Measurements from ENCODE around the gene TENM4.

The TENM4 gene

DNA sequence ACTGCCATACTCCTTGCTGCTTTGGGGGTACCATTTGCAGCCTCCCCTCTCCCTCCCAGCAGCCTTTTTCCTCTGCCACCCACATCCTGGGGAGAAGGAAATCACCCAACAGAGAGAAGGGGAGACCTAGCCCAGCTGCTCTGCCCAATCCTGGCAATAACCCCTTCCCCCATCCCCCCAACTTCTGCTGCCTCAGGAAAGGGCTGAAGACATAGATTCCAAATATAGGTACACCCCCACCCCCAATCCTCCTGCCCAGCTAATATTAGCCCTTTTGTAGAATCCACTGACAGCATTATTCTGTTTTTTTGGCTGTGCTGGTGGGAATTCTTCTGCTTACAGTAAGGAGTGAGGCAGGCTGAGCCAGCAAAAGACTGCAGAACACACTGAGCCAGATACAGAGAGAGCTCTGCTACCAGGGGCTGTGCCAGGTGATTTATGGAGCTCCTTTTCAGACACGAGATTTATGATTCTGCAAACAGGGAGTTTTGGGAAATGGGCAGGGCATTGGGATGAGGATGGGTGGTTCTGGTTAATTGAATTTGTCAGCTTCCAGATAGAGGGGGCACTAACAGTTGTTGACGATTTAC lies 164.0 kb downstream of the TENM4 start:
- DNase-seq (ENCODE audit: low spot score in 2 of 2) (no peak), ATAC-seq (replicated peaks; ENCODE audit: extremely low read depth, poor library complexity, severe bottlenecking) (no peak)
- no peaks in the 10 kb centered on the region for H3K27me3 Mint-ChIP-seq
- H3K4me1 Mint-ChIP-seq = no peaks in the 10 kb centered on the region
- H3K27ac Mint-ChIP-seq (ENCODE audit: low read depth) = no peak overlapping the region
- H3K4me3 Mint-ChIP-seq = no peak overlapping the region
- H3K36me3 Mint-ChIP-seq (ENCODE audit: insufficient read depth) = no peaks in the 10 kb centered on the region
- no peaks in the 10 kb centered on the region for H3K9me3 Mint-ChIP-seq

DNA sequence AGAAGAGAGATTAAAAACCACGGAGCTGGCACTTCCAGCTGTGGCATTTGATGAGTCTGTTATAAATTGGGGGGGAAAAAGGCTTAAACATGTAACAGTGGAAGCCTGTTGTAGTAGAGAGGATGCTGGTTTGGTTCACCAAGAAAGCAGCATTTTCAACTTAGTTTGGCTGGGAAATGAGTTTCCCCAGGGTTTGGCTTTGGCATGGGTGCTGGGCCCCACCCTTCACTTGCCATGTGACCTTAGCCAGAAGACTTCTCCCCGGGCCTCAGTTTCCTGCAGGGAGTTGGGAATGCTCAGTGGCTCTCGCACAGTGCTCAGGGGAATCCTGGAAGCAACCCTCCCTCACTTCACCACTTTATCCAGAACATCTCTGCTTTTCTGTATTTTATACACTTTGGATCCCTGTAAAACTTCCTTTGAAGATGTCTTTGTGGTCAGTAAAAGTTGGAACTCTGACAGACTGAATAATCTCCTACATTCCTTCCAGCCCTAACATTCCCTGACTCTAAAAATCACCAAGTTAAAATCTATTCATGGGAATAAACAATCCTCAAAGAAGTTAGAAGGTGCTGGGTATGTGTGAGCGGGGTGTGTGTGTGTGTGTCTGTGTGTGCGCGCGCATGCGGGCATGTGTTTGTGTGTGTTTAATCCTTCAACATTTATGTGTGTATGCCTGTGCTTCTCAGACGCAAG lies 166.0 kb downstream of the TENM4 start:
- no peak for DNase-seq (ENCODE audit: low spot score in 2 of 2)
- Mint-ChIP-seq H3K9me3 (no peaks in the 10 kb centered on the region), H3K27me3 (no peaks in the 10 kb centered on the region), H3K36me3 (ENCODE audit: insufficient read depth) (no peaks in the 10 kb centered on the region), H3K4me3 (no peak overlapping the region), H3K27ac (ENCODE audit: low read depth) (no peak overlapping the region), H3K4me1 (no peaks in the 10 kb centered on the region)
- no peak for ATAC-seq (replicated peaks; ENCODE audit: extremely low read depth, poor library complexity, severe bottlenecking)

DNA sequence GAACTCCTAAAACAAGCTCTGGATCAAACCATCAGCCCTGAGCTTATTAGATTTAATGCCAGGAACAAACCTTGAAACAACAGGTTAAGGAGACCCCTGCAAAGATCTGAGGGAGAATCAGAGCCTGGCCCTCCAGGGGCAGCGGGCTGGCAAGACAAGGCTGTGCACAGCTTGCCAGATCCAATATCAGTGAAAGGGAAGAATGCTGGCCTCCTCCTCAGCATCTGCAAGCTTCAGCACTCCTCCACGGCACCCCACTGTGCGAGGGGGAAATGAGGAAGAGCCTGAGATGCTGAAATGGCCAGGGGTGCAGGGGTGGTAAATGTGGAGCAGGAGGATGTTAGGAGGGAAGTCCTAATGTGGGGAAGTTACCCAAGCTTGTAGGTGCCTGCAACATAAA lies 167.0 kb downstream of the TENM4 start:
- DNase-seq (ENCODE audit: low spot score in 2 of 2) = no peak
- Mint-ChIP-seq H3K9me3 (no peaks in the 10 kb centered on the region), H3K4me1 (no peaks in the 10 kb centered on the region), H3K4me3 (no peak overlapping the region), H3K36me3 (ENCODE audit: insufficient read depth) (no peaks in the 10 kb centered on the region), H3K27me3 (no peaks in the 10 kb centered on the region), H3K27ac (ENCODE audit: low read depth) (no peak overlapping the region)
- ATAC-seq (replicated peaks; ENCODE audit: extremely low read depth, poor library complexity, severe bottlenecking) = no peak

DNA sequence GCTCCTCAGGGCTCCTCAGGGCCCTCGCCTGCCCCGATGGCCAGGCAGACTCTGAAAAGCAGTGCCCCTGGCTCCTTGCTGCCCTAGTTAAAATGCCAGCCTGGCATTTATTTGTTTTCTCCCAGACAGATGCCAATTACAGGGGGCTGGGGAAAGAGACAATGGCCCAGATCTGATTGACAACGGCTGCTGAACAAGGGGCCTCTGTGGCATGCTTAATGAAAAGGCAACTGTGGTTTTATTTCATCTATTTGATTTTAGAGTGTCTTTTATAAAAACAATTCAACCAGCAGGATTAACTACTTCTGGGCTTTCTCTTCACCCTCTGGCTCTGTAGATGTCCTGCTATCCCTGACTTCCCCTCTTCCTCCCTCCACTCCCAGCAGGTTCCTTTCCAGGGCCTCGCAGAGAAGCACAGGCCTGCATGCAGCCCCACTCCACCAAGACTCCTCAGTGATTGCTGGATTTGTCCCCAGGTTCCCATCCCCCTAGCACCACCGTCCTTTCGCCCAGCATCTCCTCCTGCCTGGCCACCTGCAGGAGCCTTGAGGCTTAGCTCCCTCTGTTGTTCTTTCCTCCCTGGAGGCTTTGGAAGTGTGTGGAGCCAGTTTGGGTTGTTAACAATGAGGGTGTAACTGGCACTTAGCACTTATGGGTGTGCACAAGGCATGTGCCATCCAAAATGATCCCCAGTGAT lies 171.1 kb downstream of the TENM4 start:
- H3K36me3 Mint-ChIP-seq (ENCODE audit: insufficient read depth) = no peaks in the 10 kb centered on the region

DNA sequence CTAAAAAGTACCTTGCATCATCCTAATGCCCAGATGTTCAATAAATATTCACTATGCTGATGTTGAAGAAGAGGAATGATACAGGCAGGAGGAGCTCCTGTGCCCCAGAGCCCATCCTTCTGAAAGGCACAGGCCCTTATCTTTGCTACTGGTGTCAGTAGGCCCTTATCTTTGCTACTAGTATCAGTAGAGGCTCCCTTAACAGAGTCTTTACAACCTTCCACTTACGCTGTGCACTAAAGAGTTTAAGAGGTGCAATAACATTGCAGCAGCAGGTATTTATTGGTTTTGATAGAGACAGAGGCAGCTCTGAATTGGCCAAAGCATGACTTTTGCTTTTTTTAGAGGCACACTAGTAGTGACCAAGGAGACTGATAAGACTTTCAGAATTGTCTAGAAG lies 174.4 kb downstream of the TENM4 start:
- no peaks in the 10 kb centered on the region for H3K27me3 Mint-ChIP-seq
- no peak overlapping the region for H3K27ac Mint-ChIP-seq (ENCODE audit: low read depth)
- DNase-seq (ENCODE audit: low spot score in 2 of 2) = no peak
- no peaks in the 10 kb centered on the region for H3K36me3 Mint-ChIP-seq (ENCODE audit: insufficient read depth)
- no peak for ATAC-seq (replicated peaks; ENCODE audit: extremely low read depth, poor library complexity, severe bottlenecking)
- H3K4me1 Mint-ChIP-seq = no peaks in the 10 kb centered on the region
- no peak overlapping the region for H3K4me3 Mint-ChIP-seq
- H3K9me3 Mint-ChIP-seq = no peaks in the 10 kb centered on the region

More for the DNA sequence above, 171.1 kb downstream of the TENM4 start:
- ATAC-seq (replicated peaks; ENCODE audit: extremely low read depth, poor library complexity, severe bottlenecking) = no peak
- no peak overlapping the region for H3K27ac Mint-ChIP-seq (ENCODE audit: low read depth)
- DNase-seq (ENCODE audit: low spot score in 2 of 2) = no peak
- H3K4me3 Mint-ChIP-seq = no peak overlapping the region
- no peaks in the 10 kb centered on the region for H3K27me3 Mint-ChIP-seq
- H3K9me3 Mint-ChIP-seq = no peaks in the 10 kb centered on the region
- no peaks in the 10 kb centered on the region for H3K4me1 Mint-ChIP-seq

DNA sequence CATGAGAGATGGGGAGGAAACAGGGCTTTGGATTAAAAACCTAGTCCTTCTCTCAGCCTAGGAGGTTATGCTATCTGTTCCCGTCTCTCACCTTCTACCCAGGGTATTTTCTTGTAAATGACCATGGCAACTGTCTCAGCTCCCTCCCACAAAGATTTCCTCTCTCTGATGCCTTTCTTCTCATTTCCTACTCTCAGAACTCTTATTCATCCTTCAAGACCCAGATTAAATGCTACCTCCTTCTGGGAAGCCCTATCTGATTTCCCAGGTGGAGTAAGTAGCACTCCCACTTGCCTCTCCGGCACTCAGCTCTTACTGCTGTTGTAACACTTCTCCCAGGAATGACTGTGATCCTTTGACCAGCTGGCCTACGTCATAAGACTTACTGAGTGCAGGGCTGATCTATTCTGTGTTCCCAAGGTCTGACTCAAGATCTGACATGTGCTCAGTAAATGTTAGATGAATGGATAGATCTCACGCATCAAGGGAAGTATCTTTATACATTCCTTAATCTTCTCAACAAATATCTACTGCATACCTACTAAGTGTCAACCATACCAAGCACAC lies 175.0 kb downstream of the TENM4 start:
- no peaks in the 10 kb centered on the region for H3K9me3 Mint-ChIP-seq
- no peak overlapping the region for H3K27ac Mint-ChIP-seq (ENCODE audit: low read depth)
- H3K27me3 Mint-ChIP-seq = no peaks in the 10 kb centered on the region
- DNase-seq (ENCODE audit: low spot score in 2 of 2) = no peak
- no peaks in the 10 kb centered on the region for H3K36me3 Mint-ChIP-seq (ENCODE audit: insufficient read depth)
- no peak for ATAC-seq (replicated peaks; ENCODE audit: extremely low read depth, poor library complexity, severe bottlenecking)
- H3K4me3 Mint-ChIP-seq = no peak overlapping the region
- no peaks in the 10 kb centered on the region for H3K4me1 Mint-ChIP-seq

DNA sequence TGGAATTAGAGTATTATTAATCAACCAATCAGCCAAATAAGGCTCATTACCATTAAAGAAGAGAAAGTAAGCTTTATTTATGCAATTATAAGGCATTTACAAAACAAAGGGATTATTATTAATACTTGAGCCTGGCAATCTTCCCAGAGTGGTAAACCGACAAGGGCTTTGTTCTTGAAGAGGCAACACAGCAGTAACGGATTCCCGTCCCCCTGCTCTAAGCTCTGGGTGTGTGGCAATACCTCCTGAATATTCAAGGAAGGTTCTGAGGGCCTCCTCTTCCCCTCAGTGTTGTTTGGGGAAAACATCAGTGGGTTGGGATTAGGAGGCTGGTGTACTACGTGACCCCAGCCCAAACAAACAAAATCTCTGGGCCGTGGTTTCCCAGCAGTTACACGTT lies 176.5 kb downstream of the TENM4 start:
- no peaks in the 10 kb centered on the region for H3K9me3 Mint-ChIP-seq
- H3K36me3 Mint-ChIP-seq (ENCODE audit: insufficient read depth) = no peaks in the 10 kb centered on the region

DNA sequence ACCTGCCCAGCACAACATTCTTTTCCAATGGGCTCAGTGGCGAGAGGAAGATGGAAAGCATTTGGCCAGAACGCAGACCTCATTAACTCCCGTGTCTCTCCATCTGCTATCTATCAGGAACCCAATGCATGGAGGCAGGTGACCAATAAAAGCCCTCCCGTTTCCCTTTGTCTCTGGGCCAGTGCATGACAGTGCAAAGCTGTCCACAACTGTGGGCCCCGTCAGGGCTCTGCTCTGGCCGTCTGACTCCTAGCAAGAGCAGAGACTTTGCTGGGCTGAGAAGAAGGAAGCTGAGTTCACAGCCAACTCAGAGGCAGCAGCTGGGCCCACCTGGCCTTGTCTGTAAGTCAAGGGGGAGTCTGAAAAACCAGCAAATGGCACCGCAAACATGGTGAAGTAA lies 177.8 kb downstream of the TENM4 start:
- no peaks in the 10 kb centered on the region for H3K36me3 Mint-ChIP-seq (ENCODE audit: insufficient read depth)
- H3K4me3 Mint-ChIP-seq = no peak overlapping the region
- H3K9me3 Mint-ChIP-seq = no peaks in the 10 kb centered on the region
- ATAC-seq (replicated peaks; ENCODE audit: extremely low read depth, poor library complexity, severe bottlenecking) = no peak
- no peaks in the 10 kb centered on the region for H3K4me1 Mint-ChIP-seq
- H3K27me3 Mint-ChIP-seq = no peaks in the 10 kb centered on the region
- DNase-seq (ENCODE audit: low spot score in 2 of 2) = no peak
- H3K27ac Mint-ChIP-seq (ENCODE audit: low read depth) = no peak overlapping the region

More for the DNA sequence above, 176.5 kb downstream of the TENM4 start:
- ATAC-seq (replicated peaks; ENCODE audit: extremely low read depth, poor library complexity, severe bottlenecking) (no peak), DNase-seq (ENCODE audit: low spot score in 2 of 2) (no peak)
- H3K4me1 Mint-ChIP-seq = no peaks in the 10 kb centered on the region
- H3K4me3 Mint-ChIP-seq = no peak overlapping the region
- no peaks in the 10 kb centered on the region for H3K27me3 Mint-ChIP-seq
- H3K27ac Mint-ChIP-seq (ENCODE audit: low read depth) = no peak overlapping the region

DNA sequence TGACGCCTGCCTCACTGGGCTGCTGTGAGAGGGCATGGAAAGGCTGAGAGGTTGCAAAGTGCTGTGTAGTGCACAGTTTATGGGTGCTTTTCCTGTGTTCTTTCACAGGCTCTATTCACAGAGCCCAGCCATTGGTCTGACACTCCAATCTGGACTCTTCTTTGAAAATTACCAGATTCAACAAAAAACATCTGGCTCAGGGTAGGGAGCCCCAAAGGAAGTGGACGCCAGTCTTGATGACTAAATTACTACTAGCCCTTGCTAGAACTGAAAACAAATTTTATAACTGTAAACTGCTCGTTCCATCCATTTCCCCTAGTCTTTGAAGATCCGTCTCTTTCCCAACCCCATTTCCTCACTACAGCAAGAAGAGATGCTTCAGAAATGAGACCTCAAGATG lies 178.6 kb downstream of the TENM4 start:
- no peaks in the 10 kb centered on the region for H3K36me3 Mint-ChIP-seq (ENCODE audit: insufficient read depth)
- DNase-seq (ENCODE audit: low spot score in 2 of 2) (no peak), ATAC-seq (replicated peaks; ENCODE audit: extremely low read depth, poor library complexity, severe bottlenecking) (no peak)
- no peaks in the 10 kb centered on the region for H3K27me3 Mint-ChIP-seq
- H3K4me3 Mint-ChIP-seq = no peak overlapping the region
- H3K9me3 Mint-ChIP-seq = no peaks in the 10 kb centered on the region
- no peaks in the 10 kb centered on the region for H3K4me1 Mint-ChIP-seq
- H3K27ac Mint-ChIP-seq (ENCODE audit: low read depth) = no peak overlapping the region

DNA sequence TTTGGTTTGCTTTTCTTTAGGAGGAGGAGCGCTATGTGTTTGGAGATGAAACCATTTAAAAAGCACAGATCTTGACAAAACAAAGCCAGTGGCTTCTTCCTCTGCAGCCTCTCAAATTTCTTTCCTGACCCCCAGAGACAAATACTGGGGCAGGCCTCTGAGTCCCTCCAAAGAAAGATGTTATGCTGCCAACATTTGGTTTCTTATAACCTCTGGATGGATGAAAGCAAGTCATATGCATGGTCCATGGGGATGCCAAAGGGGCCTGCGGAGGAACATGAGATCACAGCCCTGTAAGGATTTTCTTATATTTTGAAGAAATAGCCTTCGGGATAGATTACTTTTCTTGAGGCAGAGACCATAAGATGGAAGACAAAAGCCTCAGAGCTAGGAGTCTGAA lies 179.1 kb downstream of the TENM4 start:
- H3K4me1 Mint-ChIP-seq = no peaks in the 10 kb centered on the region
- H3K36me3 Mint-ChIP-seq (ENCODE audit: insufficient read depth) = no peaks in the 10 kb centered on the region
- no peak overlapping the region for H3K4me3 Mint-ChIP-seq
- ATAC-seq (replicated peaks; ENCODE audit: extremely low read depth, poor library complexity, severe bottlenecking) = no peak
- no peak for DNase-seq (ENCODE audit: low spot score in 2 of 2)
- H3K27me3 Mint-ChIP-seq = no peaks in the 10 kb centered on the region
- H3K9me3 Mint-ChIP-seq = no peaks in the 10 kb centered on the region
- H3K27ac Mint-ChIP-seq (ENCODE audit: low read depth) = no peak overlapping the region

DNA sequence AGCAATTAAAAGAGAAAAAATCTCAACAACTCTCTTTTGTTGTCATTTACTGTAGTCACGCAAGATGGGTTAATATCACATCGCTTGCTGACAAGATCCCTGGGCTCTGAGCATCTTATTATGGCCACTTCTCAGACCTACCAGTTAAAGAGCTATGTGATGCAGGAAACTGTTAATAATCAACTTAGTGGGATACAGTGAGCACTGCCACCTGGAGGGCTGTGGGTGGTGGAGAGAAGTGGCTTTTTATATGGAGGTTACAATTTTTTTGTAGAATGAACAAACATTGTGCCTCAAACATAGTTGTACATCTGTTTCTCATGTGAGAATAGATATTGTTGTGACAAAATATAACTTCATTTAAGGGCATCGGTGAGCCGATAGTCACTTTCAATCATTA lies 181.0 kb downstream of the TENM4 start:
- Mint-ChIP-seq H3K4me1 (no peaks in the 10 kb centered on the region), H3K4me3 (no peak overlapping the region)
- DNase-seq (ENCODE audit: low spot score in 2 of 2) = no peak

DNA sequence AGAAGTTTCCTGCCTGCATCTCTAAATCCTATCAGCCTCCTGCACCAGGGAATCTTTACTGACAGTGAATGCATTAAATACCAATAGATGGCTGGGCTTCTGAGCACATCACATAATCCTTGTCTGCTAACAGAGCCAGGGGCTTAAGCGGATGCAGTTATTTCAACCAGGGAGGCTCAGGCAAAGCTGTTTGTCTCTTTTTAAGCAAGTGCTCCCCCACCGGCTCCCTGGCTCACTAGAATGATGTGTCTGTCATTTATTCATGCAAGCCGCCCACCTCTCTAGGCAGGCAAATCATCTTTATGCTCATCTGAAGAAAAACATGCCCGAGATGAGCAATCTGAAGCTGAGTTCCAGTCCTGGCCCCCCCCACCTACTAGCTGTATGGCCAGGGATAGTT lies 182.3 kb downstream of the TENM4 start:
- DNase-seq (ENCODE audit: low spot score in 2 of 2) = no peak
- Mint-ChIP-seq H3K36me3 (ENCODE audit: insufficient read depth) (no peaks in the 10 kb centered on the region), H3K4me1 (no peaks in the 10 kb centered on the region), H3K27ac (ENCODE audit: low read depth) (no peak overlapping the region), H3K27me3 (no peaks in the 10 kb centered on the region), H3K9me3 (peaks cover 5% of the 10 kb centered on the region), H3K4me3 (no peak overlapping the region)
- no peak for ATAC-seq (replicated peaks; ENCODE audit: extremely low read depth, poor library complexity, severe bottlenecking)

More for the DNA sequence above, 181.0 kb downstream of the TENM4 start:
- Mint-ChIP-seq H3K27me3 (no peaks in the 10 kb centered on the region), H3K36me3 (ENCODE audit: insufficient read depth) (no peaks in the 10 kb centered on the region), H3K9me3 (peaks cover under 1% of the 10 kb centered on the region), H3K27ac (ENCODE audit: low read depth) (no peak overlapping the region)
- no peak for ATAC-seq (replicated peaks; ENCODE audit: extremely low read depth, poor library complexity, severe bottlenecking)

DNA sequence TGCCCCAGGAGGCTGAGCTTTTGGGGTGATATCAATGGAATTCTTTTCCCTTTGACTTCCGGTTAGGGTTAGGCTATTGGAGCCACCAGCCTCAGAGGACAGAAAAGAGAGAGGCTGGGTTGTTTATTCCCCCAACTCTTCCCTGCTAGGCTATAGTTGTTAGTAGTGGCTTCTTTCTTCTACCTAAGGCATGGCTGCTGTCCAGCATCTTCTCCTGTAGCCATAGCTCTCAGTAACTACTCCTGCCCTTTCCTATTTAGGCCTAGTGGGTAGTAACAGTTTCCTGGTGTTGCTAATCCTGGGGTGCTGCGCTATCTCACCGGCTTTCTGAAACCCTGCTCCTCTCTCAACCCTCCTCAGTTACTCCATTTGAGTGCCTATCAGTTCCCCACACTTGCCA lies 184.9 kb downstream of the TENM4 start:
- Mint-ChIP-seq H3K27me3 (no peaks in the 10 kb centered on the region), H3K4me1 (no peaks in the 10 kb centered on the region), H3K9me3 (peaks cover 5% of the 10 kb centered on the region), H3K36me3 (ENCODE audit: insufficient read depth) (no peaks in the 10 kb centered on the region), H3K27ac (ENCODE audit: low read depth) (no peak overlapping the region), H3K4me3 (no peak overlapping the region)
- ATAC-seq (replicated peaks; ENCODE audit: extremely low read depth, poor library complexity, severe bottlenecking) (no peak), DNase-seq (ENCODE audit: low spot score in 2 of 2) (no peak)

Data from central memory CD8-positive, alpha-beta T cell (primary cell).